ENCODE measurements around the gene RBM15B.
A peak's percentile ranks its signal among the peaks of the same experiment; 100 is the strongest.

RBM15B gene

GRCh38 chr3:51391075-51391565 lies at the start of gene RBM15B:
TSS of gene RBM15B (plus strand) at chr3:51391285. CDS start at chr3:51391400, 115 bp downstream.
- DNase-seq (ENCODE audit: low read depth): peak; percentile 97
- peak; percentile 69 for TF ChIP-seq CTCF (IDR thresholded peaks at IDR 0.05; ENCODE audit: low read length, missing control alignments)
- H3K4me3 ChIP-seq (replicated peaks; ENCODE audit: low read depth, low read length): peak within 1 kb of the TSS; percentile 63

- DNase-seq (ENCODE audit: low read depth): peak; percentile 81
- no peak overlapping the region for H3K4me3 ChIP-seq (replicated peaks; ENCODE audit: low read depth, low read length)
- TF ChIP-seq CTCF (IDR thresholded peaks at IDR 0.05; ENCODE audit: low read length, missing control alignments): no peak
Measured at GRCh38 chr3:51343918-51344687, 47.0 kb upstream of the RBM15B start.

- TF ChIP-seq CTCF (IDR thresholded peaks at IDR 0.05; ENCODE audit: low read length, missing control alignments): no peak
- DNase-seq (ENCODE audit: low read depth): no peak
- H3K4me3 ChIP-seq (replicated peaks; ENCODE audit: low read depth, low read length): no peak overlapping the region
Measured at GRCh38 chr3:51350751-51351150, 40.3 kb upstream of the RBM15B start.

- no peak for DNase-seq (ENCODE audit: low read depth)
- H3K4me3 ChIP-seq (replicated peaks; ENCODE audit: low read depth, low read length): no peak overlapping the region
- TF ChIP-seq CTCF (IDR thresholded peaks at IDR 0.05; ENCODE audit: low read length, missing control alignments): no peak
Measured at GRCh38 chr3:51353131-51353530, 38.0 kb upstream of the RBM15B start.

- DNase-seq (ENCODE audit: low read depth): peak; percentile 44
- TF ChIP-seq CTCF (IDR thresholded peaks at IDR 0.05; ENCODE audit: low read length, missing control alignments): no peak
- no peak overlapping the region for H3K4me3 ChIP-seq (replicated peaks; ENCODE audit: low read depth, low read length)
Measured at GRCh38 chr3:51353691-51354090, 37.4 kb upstream of the RBM15B start.

- no peak overlapping the region for H3K4me3 ChIP-seq (replicated peaks; ENCODE audit: low read depth, low read length)
- no peak for TF ChIP-seq CTCF (IDR thresholded peaks at IDR 0.05; ENCODE audit: low read length, missing control alignments)
- DNase-seq (ENCODE audit: low read depth): no peak
Measured at GRCh38 chr3:51354172-51354571, 36.9 kb upstream of the RBM15B start.
